HCT116 (cell line): ENCODE measurements around the gene C12orf43. TPM values are rescaled to one million over a fixed set of nuclear protein-coding genes. Genes with fewer than 3 reads are reported as not detected.

Experiments
- ATAC-seq: fragments of 200-7000 bp; cut with Tn5 transposase; 2 replicates; pipeline ENCODE4 v1.9.1; 2020; ENCODE audit warnings: mild to moderate bottlenecking, moderate library complexity
- BruUV-seq: library from RNA; stranded (reverse); fragments of 400-500 nt; replicated peaks from 2 replicates; lab custom pipeline; 2021; lab: Mats Ljungman, UMichigan
- CTCF ChIA-PET: fragments of 300-600 bp; sonication (Branson Sonifier 250); formaldehyde crosslinking; loops from one replicate; lab custom pipeline; 2021; ENCODE audit warnings: antibody characterized with exemption; lab: Charles Lee
- POLR2A ChIA-PET: fragments of 300-600, 350-600 bp; sonication (Branson Sonifier 250); formaldehyde crosslinking; loops from one replicate; lab custom pipeline; 2021; ENCODE audit warnings: antibody characterized with exemption; lab: Charles Lee
- RAD21 ChIA-PET, 2 experiments: fragments of 300-600 bp; sonication (Branson Sonifier 250); formaldehyde crosslinking; loops; one replicate each; lab custom pipeline; 2023; ENCODE audit warnings: low total read pairs in 2 of 2; ENCODE audit not compliant: uncharacterized antibody in 2 of 2, unreplicated experiment in 2 of 2, low non-redundant PET in 1 of 2; lab: Charles Lee
- DNase-seq: peaks from one replicate; pipeline ENCODE4 v3.0.0-alpha.2; 2010; ENCODE audit warnings: low read depth, low spot score
- H2AFZ ChIP-seq: fragments of 200-600 bp; shearing (Covaris generic), sonication (generic); 2 replicates; pipeline ENCODE4 v1.6.1; 2017; ENCODE audit warnings: low read depth, mixed run types, mixed read lengths, antibody characterized with exemption, low read length; ENCODE audit not compliant: poor library complexity, severe bottlenecking
- H3K27ac ChIP-seq: 2 replicates; pipeline ENCODE4 v1.5.1; 2012; ENCODE audit warnings: low read depth, low read length
- H3K27me3 ChIP-seq: fragments of 200-600 bp; sonication (generic); 2 replicates; pipeline ENCODE4 v1.6.1; 2016; ENCODE audit warnings: mixed run types, low read length, mixed read lengths; ENCODE audit not compliant: insufficient read depth
- H3K36me3 ChIP-seq, 2 experiments: fragments of 200-500 bp in 1 of 2; fragments of 200-600 bp in 1 of 2; sonication (Bioruptor generic) in 1 of 2; sonication (generic) in 1 of 2; 2 replicates each; pipeline versions ENCODE4 v1.5.1 to v1.6.1; 2014 to 2016; ENCODE audit warnings: low read length in 2 of 2, inconsistent platforms in 1 of 2, mixed read lengths in 1 of 2, mixed run types in 1 of 2; ENCODE audit not compliant: insufficient read depth in 2 of 2, control insufficient read depth in 1 of 2
- H3K4me1 ChIP-seq, 2 experiments: fragments of 200-600 bp in 1 of 2; sonication (generic) in 1 of 2; 2 replicates each; pipeline versions ENCODE4 v1.5.1 to v1.6.1; 2012 to 2017; ENCODE audit warnings: low read length in 2 of 2, inconsistent platforms in 1 of 2, mild to moderate bottlenecking in 1 of 2, mixed read lengths in 1 of 2, mixed run types in 1 of 2, moderate library complexity in 1 of 2; ENCODE audit not compliant: insufficient read depth in 2 of 2, control insufficient read depth in 1 of 2
- H3K4me2 ChIP-seq: fragments of 200-600 bp; sonication (generic); 2 replicates; pipeline ENCODE4 v1.6.1; 2017; ENCODE audit warnings: mixed run types, low read length, mixed read lengths
- H3K4me3 ChIP-seq, 2 experiments: fragments of 200-600 bp in 1 of 2; sonication (generic) in 1 of 2; replicated peaks in 1 of 2; 2 replicates each; pipeline ENCODE4 v1.5.1; 2011 to 2016; ENCODE audit warnings: low read length in 2 of 2, control low read depth in 1 of 2, low read depth in 1 of 2, mild to moderate bottlenecking in 1 of 2, mixed read lengths in 1 of 2, mixed run types in 1 of 2
- H3K79me2 ChIP-seq: fragments of 200-600 bp; sonication (generic); 2 replicates; pipeline ENCODE4 v1.6.1; 2017; ENCODE audit warnings: mild to moderate bottlenecking, mixed run types, low read length, moderate library complexity, mixed read lengths; ENCODE audit not compliant: insufficient read depth
- H3K9ac ChIP-seq: fragments of 200-600 bp; sonication (generic); 2 replicates; pipeline ENCODE4 v1.6.1; 2016; ENCODE audit warnings: low read length, mixed read lengths
- H3K9me2 ChIP-seq: fragments of 200-600 bp; sonication (generic), shearing (Covaris generic); 2 replicates; pipeline ENCODE4 v1.6.1; 2017; ENCODE audit warnings: mixed run types, mild to moderate bottlenecking, moderate library complexity; ENCODE audit not compliant: insufficient read depth
- H3K9me3 ChIP-seq, 2 experiments: fragments of 200-500 bp in 1 of 2; fragments of 200-600 bp in 1 of 2; sonication (Bioruptor generic) in 1 of 2; sonication (generic) in 1 of 2; 2 replicates each; pipeline ENCODE4 v1.6.1; 2014 to 2017; ENCODE audit warnings: low read length in 2 of 2, mixed read lengths in 2 of 2, inconsistent platforms in 1 of 2, low read depth in 1 of 2, mild to moderate bottlenecking in 1 of 2, mixed run types in 1 of 2, moderate library complexity in 1 of 2; ENCODE audit not compliant: control insufficient read depth in 1 of 2, insufficient read depth in 1 of 2
- H4K20me1 ChIP-seq: fragments of 200-600 bp; sonication (generic), shearing (Covaris generic); 2 replicates; pipeline ENCODE4 v1.6.1; 2017; ENCODE audit warnings: mixed run types, mild to moderate bottlenecking, moderate library complexity; ENCODE audit not compliant: insufficient read depth
- ATF3 ChIP-seq: IDR thresholded peaks from 2 replicates; pipeline ENCODE4 v1.6.1; 2012
- CBX3 ChIP-seq: IDR thresholded peaks from 2 replicates; pipeline ENCODE4 v1.6.1; 2012; ENCODE audit warnings: low read depth
- EGR1 ChIP-seq: IDR thresholded peaks from 2 replicates; pipeline ENCODE4 v1.6.1; 2012; ENCODE audit warnings: low read depth
- ELF1 ChIP-seq: IDR thresholded peaks from 2 replicates; pipeline ENCODE4 v1.6.1; 2012; ENCODE audit warnings: low read depth, borderline replicate concordance
- POLR2AphosphoS5 ChIP-seq: IDR thresholded peaks from 2 replicates; pipeline ENCODE4 v1.6.1; 2011; ENCODE audit warnings: mild to moderate bottlenecking, low read depth, low read length, moderate library complexity
- REST ChIP-seq: IDR thresholded peaks from 2 replicates; pipeline ENCODE4 v1.6.1; 2012; ENCODE audit warnings: low read depth
- SIN3A ChIP-seq: IDR thresholded peaks from 2 replicates; pipeline ENCODE4 v1.6.1; 2012; ENCODE audit warnings: low read depth
- TCF7L2 ChIP-seq: IDR thresholded peaks from 2 replicates; pipeline ENCODE4 v1.7.0; 2011; ENCODE audit warnings: borderline replicate concordance, inconsistent platforms; ENCODE audit not compliant: insufficient read depth, insufficient read length; ENCODE audit errors: extremely low read depth
- YY1 ChIP-seq: IDR thresholded peaks from 2 replicates; pipeline ENCODE4 v1.6.1; 2011; ENCODE audit warnings: low read length, low read depth, moderate library complexity, mild to moderate bottlenecking; ENCODE audit not compliant: insufficient replicate concordance; ENCODE audit errors: extremely low read depth
- intact Hi-C: fragments of 100-400 bp; cut with micrococcal nuclease; formaldehyde crosslinking; loops from 2 replicates; pipeline ENCODE4 v1.10.0; 2022
- total RNA-seq: library from RNA; stranded (reverse); gene quantifications from one replicate; pipeline ENCODE4 v1.2.1, GENCODE V29; 2021; ENCODE audit not compliant: unreplicated experiment

C12orf43 gene
- total RNA-seq, 1 experiment from 2014 or later = 16.2 TPM

GRCh38 chr12:120978296-120979219 lies 37.7 kb downstream of the C12orf43 start, which contains the start of gene HNF1A (continued):
- TF ChIP-seq REST (no peak), EGR1 (no peak)
- TF ChIP-seq, all 23 proteins: peak for 0

- ChIA-PET CTCF (no interaction called here), RAD21 (no interaction called here), POLR2A (no interaction called here)
- no peaks in the 10 kb centered on the region for H4K20me1 ChIP-seq
- no peak for DNase-seq
- no peak overlapping the region for H3K4me3 ChIP-seq
- H3K27ac ChIP-seq = no peak overlapping the region
- H3K9ac ChIP-seq = no peak overlapping the region
- H3K9me2 ChIP-seq = no peaks in the 10 kb centered on the region
- no peak overlapping the region for H2AFZ ChIP-seq
- H3K4me2 ChIP-seq = no peak overlapping the region
- no peak for ATAC-seq
- no peaks in the 10 kb centered on the region for H3K9me3 ChIP-seq
- no peaks in the 10 kb centered on the region for H3K79me2 ChIP-seq
- H3K4me1 ChIP-seq = no peaks in the 10 kb centered on the region
- H3K27me3 ChIP-seq = no peaks in the 10 kb centered on the region
- TF ChIP-seq TCF7L2 = no peak
- TF ChIP-seq REST = no peak
- no peak for TF ChIP-seq ATF3
- no peak for TF ChIP-seq YY1
- no peak for TF ChIP-seq CBX3
- no peak for TF ChIP-seq SIN3A
- TF ChIP-seq POLR2AphosphoS5 = no peak
- no peak for TF ChIP-seq ELF1
- no peaks in the 10 kb centered on the region for H3K36me3 ChIP-seq
- no TSS peak for BruUV-seq
- intact Hi-C loops = no loop called here
Observed at GRCh38 chr12:120977531-120978295, 38.6 kb downstream of the C12orf43 start.
